OCI-M2 (cell line): ENCODE results near the gene CTR9.

ENCODE experiments used
- DNase-seq: peaks from one replicate; lab custom pipeline; 2025; ENCODE audit not compliant: unreplicated experiment; lab: John Stamatoyannopoulos, UW

Gene CTR9

GRCh38 chr11:10750838-10751580, at the start of gene CTR9:
Gene CTR9 (plus strand): TSS chr11:10751246. CDS start chr11:10751413, 167 bp downstream.
- DNase-seq = peak; percentile 65

- DNase-seq = no peak
These were observed 49.1 kb upstream of the CTR9 start for GRCh38 chr11:10701982-10702381.

GRCh38 chr11:10708131-10708530, 42.9 kb upstream of the CTR9 start:
- DNase-seq = no peak

- DNase-seq = no peak
These were observed 41.6 kb upstream of the CTR9 start for GRCh38 chr11:10709299-10710086.

- no peak for DNase-seq
These were observed 35.5 kb upstream of the CTR9 start for GRCh38 chr11:10715571-10715970.

- no peak for DNase-seq
These were observed 34.9 kb upstream of the CTR9 start for GRCh38 chr11:10716122-10716521.

- no peak for DNase-seq
These were observed 34.3 kb upstream of the CTR9 start for GRCh38 chr11:10716543-10717259.

- no peak for DNase-seq
These were observed 31.4 kb upstream of the CTR9 start for GRCh38 chr11:10719616-10720015.

GRCh38 chr11:10720881-10721376, 30.1 kb upstream of the CTR9 start:
- no peak for DNase-seq

- no peak for DNase-seq
These were observed 28.7 kb upstream of the CTR9 start for GRCh38 chr11:10722307-10722706.

- no peak for DNase-seq
These were observed 25.7 kb upstream of the CTR9 start for GRCh38 chr11:10725114-10725906.

GRCh38 chr11:10725907-10726253, 25.2 kb upstream of the CTR9 start:
- no peak for DNase-seq

GRCh38 chr11:10727146-10727851, 23.7 kb upstream of the CTR9 start:
- DNase-seq = no peak

GRCh38 chr11:10728154-10728553, 22.9 kb upstream of the CTR9 start:
- DNase-seq = no peak

- no peak for DNase-seq
These were observed 22.1 kb upstream of the CTR9 start for GRCh38 chr11:10728789-10729472.

- DNase-seq = no peak
These were observed 20.9 kb upstream of the CTR9 start for GRCh38 chr11:10730151-10730550.

GRCh38 chr11:10731064-10731680, 19.9 kb upstream of the CTR9 start:
- DNase-seq = no peak

GRCh38 chr11:10735481-10736475, 15.3 kb upstream of the CTR9 start:
- DNase-seq = peak; percentile 78
